ENCODE measurements around the gene ZFYVE28. TPM values are rescaled to one million over a fixed set of nuclear protein-coding genes. Genes with fewer than 3 reads are reported as not detected.

The ZFYVE28 gene
- total RNA-seq, 1 donor from 2014 or later: 0.44 TPM

DNA sequence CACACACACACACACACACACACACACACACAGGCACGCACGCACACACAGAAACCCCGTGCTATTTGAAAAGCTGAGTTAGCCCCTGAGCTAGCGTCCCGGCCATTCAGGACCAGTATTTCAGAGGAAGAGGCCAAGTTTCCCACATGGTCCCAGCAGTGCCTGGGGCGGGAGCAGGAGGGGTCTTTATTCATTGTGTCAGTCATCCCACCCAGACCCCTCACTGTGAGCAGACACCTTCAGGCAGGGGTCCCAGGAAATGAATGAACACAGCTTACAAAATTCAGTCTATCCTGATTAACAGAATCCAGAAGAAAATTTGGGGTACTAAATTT is 58.1 kb downstream of the ZFYVE28 start:
- peaks cover 4% of the 10 kb centered on the region for H3K27me3 Mint-ChIP-seq (ENCODE audit: unreplicated experiment)
- no peak overlapping the region for H3K27ac Mint-ChIP-seq (ENCODE audit: unreplicated experiment)

DNA sequence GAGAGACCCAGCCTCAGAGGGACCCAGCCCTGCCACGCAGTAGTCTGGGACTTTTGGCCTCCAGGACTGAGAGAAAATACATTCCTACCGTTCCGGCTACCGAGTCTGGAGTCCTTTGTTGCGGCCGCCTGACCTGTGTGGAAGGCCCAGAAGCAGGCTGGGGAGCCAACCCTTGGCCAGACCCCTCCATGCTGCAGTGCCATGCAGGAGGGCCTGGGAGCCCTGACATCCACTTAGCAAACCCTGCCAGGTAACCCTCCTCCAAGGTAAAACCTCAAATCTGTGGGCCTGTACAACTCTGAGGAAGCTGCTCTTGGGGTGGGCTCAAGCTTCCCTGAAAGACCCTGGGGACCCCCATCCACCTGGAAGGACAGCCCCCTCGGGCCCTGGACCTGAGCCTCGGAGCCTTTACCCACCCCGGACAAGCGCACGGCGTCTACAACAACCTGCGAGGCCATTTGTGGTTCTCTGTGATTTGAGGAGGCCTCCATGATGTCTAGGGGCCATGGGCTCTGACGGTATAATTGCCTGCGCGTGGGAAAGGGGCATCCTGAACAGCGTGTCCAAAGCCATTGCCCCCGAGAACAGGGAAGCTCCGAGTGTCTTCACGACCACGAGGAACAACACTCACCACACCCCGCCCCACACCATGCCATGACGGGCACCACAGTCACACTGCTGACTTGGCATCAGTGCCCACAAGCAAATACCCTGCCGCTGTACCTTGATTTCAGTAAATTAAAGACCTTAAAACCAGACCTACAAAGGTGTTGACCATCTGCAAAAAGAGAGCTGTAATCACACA is 58.7 kb downstream of the ZFYVE28 start:
- TF ChIP-seq, protein P1, sequence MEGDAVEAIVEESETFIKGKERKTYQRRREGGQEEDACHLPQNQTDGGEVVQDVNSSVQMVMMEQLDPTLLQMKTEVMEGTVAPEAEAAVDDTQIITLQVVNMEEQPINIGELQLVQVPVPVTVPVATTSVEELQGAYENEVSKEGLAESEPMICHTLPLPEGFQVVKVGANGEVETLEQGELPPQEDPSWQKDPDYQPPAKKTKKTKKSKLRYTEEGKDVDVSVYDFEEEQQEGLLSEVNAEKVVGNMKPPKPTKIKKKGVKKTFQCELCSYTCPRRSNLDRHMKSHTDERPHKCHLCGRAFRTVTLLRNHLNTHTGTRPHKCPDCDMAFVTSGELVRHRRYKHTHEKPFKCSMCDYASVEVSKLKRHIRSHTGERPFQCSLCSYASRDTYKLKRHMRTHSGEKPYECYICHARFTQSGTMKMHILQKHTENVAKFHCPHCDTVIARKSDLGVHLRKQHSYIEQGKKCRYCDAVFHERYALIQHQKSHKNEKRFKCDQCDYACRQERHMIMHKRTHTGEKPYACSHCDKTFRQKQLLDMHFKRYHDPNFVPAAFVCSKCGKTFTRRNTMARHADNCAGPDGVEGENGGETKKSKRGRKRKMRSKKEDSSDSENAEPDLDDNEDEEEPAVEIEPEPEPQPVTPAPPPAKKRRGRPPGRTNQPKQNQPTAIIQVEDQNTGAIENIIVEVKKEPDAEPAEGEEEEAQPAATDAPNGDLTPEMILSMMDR (IDR thresholded peaks at IDR 0.05; ENCODE audit: unreplicated experiment): no peak
- Mint-ChIP-seq H3K4me1 (ENCODE audit: unreplicated experiment) (no peaks in the 10 kb centered on the region), H3K27me3 (ENCODE audit: unreplicated experiment) (peaks cover 4% of the 10 kb centered on the region), H3K36me3 (ENCODE audit: low read depth, unreplicated experiment) (no peaks in the 10 kb centered on the region), H3K4me3 (ENCODE audit: unreplicated experiment) (no peak overlapping the region), H3K27ac (ENCODE audit: unreplicated experiment) (no peak overlapping the region), H3K9me3 (ENCODE audit: unreplicated experiment) (no peaks in the 10 kb centered on the region)
- DNase-seq (ENCODE audit: low spot score): no peak

More for the DNA sequence above, 58.1 kb downstream of the ZFYVE28 start:
- Mint-ChIP-seq H3K4me1 (ENCODE audit: unreplicated experiment) (no peaks in the 10 kb centered on the region), H3K9me3 (ENCODE audit: unreplicated experiment) (no peaks in the 10 kb centered on the region), H3K36me3 (ENCODE audit: low read depth, unreplicated experiment) (no peaks in the 10 kb centered on the region), H3K4me3 (ENCODE audit: unreplicated experiment) (no peak overlapping the region)
- TF ChIP-seq, protein P1 (IDR thresholded peaks at IDR 0.05; ENCODE audit: unreplicated experiment): no peak
- no peak for DNase-seq (ENCODE audit: low spot score)

DNA sequence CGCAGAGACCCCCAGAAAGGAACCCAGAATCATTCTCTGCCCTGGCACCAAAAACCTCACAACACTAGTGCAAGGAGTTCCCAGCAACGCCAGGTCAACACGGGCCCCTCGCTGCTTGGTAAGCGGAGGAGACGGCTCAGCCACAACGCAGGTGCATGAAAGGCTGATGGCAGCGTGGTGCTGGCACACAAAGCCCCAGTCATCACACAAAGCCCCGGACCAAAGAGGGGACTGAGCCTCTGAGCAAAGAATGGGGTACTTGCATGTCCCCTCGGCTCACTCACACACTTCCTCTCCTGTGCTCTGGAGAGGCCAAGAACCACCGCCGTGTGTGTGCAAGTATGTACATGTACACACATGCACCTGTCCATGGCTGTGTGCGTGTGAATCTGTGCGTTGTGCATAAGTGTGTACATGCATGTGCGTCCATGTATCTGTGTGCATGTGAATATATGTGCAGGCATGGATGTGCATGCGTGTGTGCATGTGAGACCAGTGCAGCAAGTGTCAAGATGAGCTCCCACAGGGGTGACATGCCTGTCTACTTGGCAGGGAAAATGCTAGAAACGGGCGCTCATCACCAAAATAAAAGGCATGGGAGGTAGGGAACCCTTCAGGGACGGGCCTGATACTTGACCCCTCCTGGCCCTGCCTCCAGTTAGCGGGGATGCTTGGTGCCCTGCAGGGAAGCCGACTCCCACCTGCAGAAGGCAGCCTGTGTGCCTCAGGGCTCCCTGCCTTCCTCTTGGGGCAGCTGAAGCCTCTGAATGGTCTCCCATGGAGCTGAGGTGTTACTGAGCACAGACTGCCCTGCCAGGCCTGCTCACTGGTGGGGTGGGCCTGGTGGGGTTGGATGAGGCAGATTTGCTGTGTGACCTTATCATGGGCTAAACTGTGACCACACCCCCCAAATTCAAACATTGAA is 60.4 kb downstream of the ZFYVE28 start:
- Mint-ChIP-seq H3K9me3 (ENCODE audit: unreplicated experiment) (no peaks in the 10 kb centered on the region), H3K36me3 (ENCODE audit: low read depth, unreplicated experiment) (no peaks in the 10 kb centered on the region), H3K27ac (ENCODE audit: unreplicated experiment) (no peak overlapping the region), H3K4me1 (ENCODE audit: unreplicated experiment) (no peaks in the 10 kb centered on the region), H3K27me3 (ENCODE audit: unreplicated experiment) (peaks cover 4% of the 10 kb centered on the region), H3K4me3 (ENCODE audit: unreplicated experiment) (no peak overlapping the region)
- no peak for DNase-seq (ENCODE audit: low spot score)
- TF ChIP-seq, protein P1 (IDR thresholded peaks at IDR 0.05; ENCODE audit: unreplicated experiment): no peak

DNA sequence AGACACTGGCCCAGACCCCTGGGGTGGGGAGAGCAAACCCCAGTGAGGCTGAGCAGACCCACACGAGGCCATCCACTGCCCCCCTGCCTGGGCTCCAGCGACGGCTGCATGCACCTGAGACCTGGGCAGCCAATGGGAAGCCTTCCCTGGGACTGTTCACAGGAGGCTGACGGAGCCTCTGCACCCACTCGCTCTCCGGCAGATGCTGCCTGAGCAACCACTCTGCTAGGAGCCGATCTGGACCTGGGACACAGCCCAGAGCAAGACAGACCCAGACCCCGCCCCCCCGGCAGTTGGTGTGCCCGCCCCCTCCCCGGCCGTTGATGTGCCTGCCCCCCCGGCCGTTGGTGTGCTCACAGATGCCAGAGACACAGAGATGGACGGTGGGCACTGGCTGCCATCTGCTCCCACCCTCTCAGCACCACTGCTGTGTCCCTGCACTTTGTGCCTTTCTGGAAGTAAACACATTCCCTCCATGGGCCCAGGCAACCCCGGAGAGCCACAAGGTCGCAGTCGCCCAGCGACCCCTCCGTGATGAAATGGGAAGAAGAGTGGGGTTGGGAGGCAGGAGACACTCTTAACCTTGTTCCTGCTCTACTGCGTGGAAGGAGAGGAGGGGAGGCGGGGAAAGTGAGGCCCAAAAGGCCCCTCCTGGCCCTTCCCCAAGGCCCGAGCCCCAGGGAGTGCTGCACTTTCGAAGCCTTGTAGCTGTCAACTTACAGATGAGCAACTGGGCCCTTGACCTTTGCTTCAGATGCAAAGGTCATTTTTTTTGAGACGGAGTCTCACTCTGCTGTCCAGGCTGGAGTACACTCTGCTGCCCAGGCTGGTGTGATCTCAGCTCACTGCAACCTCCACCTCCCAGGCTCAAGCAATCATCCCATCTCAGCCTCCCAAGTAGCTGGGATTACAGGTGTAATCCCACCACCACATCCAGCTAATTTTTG is 62.0 kb downstream of the ZFYVE28 start:
- Mint-ChIP-seq H3K36me3 (ENCODE audit: low read depth, unreplicated experiment) (no peaks in the 10 kb centered on the region), H3K27ac (ENCODE audit: unreplicated experiment) (no peak overlapping the region), H3K4me1 (ENCODE audit: unreplicated experiment) (no peaks in the 10 kb centered on the region), H3K27me3 (ENCODE audit: unreplicated experiment) (peaks cover 4% of the 10 kb centered on the region), H3K9me3 (ENCODE audit: unreplicated experiment) (no peaks in the 10 kb centered on the region), H3K4me3 (ENCODE audit: unreplicated experiment) (no peak overlapping the region)
- TF ChIP-seq, protein P1 (IDR thresholded peaks at IDR 0.05; ENCODE audit: unreplicated experiment): no peak
- no peak for DNase-seq (ENCODE audit: low spot score)

All from endothelial cell (in vitro differentiated cells).